NB4 (cell line): ENCODE measurements around the gene ITPK1.

Experiments
- DNase-seq: peaks from one replicate; pipeline ENCODE4 v3.0.0; 2010; ENCODE audit warnings: low read depth
- H3K4me3 ChIP-seq: one replicate; pipeline ENCODE4 v1.5.1; 2011; ENCODE audit warnings: mild to moderate bottlenecking, low read depth, low read length, moderate library complexity
- MYC ChIP-seq: IDR thresholded peaks from 2 replicates; pipeline ENCODE4 v1.6.1; 2011; ENCODE audit warnings: low read depth, low read length
- POLR2A ChIP-seq: IDR thresholded peaks from 2 replicates; pipeline ENCODE4 v1.6.1; 2011; ENCODE audit warnings: mild to moderate bottlenecking; ENCODE audit not compliant: insufficient read length; ENCODE audit errors: extremely low read depth
- TF ChIP-seq, protein P1 (sequence below): IDR thresholded peaks from one replicate; pipeline ENCODE4 v1.5.1; 2012; ENCODE audit warnings: low read depth, low read length
- TF ChIP-seq, protein P2 (sequence below): IDR thresholded peaks from 2 replicates; pipeline ENCODE4 v1.6.1; 2011; ENCODE audit warnings: low read depth, low read length

Gene ITPK1

DNA sequence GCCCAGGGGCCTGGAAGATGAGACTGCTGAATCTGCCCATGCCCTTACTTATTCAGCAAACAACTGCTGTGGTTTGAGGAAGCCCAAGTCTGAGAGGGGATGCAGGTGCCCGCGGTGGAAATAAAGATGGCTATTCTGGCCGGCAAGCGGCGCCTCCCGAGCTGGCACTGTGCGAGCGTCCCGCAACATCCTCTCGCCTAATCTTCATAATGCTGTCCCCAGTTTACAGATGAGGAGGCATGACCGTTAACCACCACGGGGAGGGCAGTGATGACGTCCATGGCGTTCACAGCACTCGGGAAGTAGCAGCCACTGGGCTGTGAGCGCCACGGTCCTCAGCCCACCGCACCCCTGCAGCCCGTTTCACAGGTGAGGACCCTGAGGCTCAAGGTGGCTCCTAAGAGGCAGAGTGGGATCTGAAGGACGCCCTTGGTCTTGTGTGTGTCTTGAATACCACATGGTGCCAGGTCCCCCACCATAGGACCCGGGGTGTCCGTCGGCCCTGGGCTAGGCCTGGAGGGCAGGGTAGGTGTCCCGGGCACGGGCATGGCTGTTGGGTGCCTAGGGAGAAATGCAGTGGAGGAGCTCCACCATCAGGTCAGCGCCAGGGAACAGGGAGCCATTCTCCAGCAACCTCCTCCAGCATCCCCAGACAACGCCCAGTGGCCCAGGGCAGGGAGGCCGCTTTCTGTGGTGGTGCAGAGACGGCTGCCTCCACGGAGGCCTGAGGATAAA is 172.6 kb downstream of the ITPK1 start:
- no peak overlapping the region for H3K4me3 ChIP-seq
- TF ChIP-seq, protein P1, sequence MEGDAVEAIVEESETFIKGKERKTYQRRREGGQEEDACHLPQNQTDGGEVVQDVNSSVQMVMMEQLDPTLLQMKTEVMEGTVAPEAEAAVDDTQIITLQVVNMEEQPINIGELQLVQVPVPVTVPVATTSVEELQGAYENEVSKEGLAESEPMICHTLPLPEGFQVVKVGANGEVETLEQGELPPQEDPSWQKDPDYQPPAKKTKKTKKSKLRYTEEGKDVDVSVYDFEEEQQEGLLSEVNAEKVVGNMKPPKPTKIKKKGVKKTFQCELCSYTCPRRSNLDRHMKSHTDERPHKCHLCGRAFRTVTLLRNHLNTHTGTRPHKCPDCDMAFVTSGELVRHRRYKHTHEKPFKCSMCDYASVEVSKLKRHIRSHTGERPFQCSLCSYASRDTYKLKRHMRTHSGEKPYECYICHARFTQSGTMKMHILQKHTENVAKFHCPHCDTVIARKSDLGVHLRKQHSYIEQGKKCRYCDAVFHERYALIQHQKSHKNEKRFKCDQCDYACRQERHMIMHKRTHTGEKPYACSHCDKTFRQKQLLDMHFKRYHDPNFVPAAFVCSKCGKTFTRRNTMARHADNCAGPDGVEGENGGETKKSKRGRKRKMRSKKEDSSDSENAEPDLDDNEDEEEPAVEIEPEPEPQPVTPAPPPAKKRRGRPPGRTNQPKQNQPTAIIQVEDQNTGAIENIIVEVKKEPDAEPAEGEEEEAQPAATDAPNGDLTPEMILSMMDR, result no peak
- TF ChIP-seq, protein P2, sequence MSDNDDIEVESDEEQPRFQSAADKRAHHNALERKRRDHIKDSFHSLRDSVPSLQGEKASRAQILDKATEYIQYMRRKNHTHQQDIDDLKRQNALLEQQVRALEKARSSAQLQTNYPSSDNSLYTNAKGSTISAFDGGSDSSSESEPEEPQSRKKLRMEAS, result no peak
- no peak for TF ChIP-seq POLR2A
- no peak for TF ChIP-seq MYC
- no peak for DNase-seq

DNA sequence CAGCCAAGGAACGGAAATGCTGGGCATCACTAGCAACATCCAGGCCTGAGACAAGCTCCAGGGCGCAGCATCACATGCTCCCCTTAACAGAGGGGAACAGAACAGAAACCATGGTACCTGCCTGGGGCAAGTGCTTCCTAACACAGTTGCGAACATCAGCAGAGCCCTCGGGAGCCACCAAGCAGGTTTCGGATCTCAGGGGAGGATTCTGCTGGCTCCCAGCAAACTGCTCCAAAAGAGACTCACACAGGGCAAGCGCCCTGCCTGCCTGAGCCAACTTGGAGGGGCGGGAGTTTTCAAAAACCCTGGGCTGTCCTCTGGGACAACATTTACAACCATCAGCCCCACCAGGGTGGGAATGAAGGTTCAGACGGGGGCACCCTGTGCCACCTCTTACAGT is 173.1 kb downstream of the ITPK1 start:
- no peak for DNase-seq
- no peak overlapping the region for H3K4me3 ChIP-seq
- TF ChIP-seq, protein P2, result no peak
- TF ChIP-seq POLR2A, result no peak
- TF ChIP-seq, protein P1, result no peak

DNA sequence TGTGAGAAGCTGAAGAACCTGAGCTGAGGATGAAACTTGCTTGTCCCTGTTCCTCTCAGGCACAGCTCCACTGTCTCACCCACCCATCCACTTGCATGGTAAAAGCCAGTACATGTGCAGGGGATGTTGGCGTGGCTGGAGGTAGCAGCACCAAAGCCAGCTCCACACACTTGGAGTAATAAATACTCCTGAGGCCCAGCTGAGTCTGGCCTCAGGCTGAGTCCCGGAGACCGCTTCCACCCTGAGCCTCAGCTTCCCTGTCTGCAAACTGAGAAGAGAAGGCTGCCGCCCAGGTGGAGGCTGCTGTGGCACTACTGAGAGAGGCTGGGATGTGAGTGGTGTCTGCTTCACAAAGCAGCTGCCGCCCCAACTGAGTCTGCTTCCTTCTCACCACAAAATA is 173.6 kb downstream of the ITPK1 start:
- DNase-seq, result no peak
- no peak overlapping the region for H3K4me3 ChIP-seq
- TF ChIP-seq, protein P1, result no peak
- TF ChIP-seq POLR2A (no peak), MYC (no peak)
- TF ChIP-seq, protein P2, result no peak

DNA sequence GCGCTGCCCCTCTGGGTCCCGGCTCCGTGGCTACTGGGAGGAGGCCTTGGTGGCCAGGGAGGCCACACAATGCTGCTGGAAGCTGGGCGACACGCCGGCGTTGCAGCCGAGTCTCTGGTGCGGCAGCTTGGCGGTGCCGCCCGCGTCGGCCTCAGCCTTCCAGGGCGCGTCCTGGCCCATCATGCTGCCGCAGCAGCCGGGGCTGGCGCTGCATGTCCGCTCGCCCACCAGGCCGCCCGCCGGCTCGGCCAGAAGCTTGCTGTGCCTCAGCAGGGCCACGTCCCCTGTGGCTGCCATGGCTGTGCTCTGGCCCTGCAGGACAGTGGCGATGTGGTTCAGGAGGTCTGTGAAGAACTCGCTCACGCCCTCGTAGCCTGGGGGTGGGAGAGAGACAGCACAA is 174.2 kb downstream of the ITPK1 start:
- DNase-seq, result no peak
- TF ChIP-seq MYC (no peak), POLR2A (no peak)
- TF ChIP-seq, protein P2, result no peak
- TF ChIP-seq, protein P1, result no peak
- H3K4me3 ChIP-seq, result no peak overlapping the region

DNA sequence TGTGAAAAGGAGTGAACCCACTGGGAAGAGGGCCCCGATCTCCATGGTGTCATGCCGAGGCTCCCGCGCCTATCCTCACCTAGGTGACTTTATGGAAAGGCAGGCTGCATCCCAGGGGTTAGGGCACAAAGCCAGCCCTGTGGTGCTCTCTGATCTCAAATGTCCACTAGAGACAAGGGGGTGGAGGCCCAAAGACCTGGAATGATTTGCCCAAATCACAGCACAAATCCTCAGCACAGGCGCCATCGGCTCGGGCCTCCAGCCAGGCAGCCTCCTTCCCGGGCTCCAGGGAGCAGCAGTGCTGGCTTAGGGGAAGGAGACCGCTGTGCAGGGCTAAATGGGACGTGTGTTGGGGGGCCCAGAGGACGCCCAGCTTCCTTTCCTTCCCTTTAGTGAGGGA is 175.2 kb downstream of the ITPK1 start:
- no peak overlapping the region for H3K4me3 ChIP-seq
- no peak for DNase-seq
- TF ChIP-seq, protein P1, result no peak
- no peak for TF ChIP-seq MYC
- TF ChIP-seq POLR2A, result no peak
- TF ChIP-seq, protein P2, result no peak
